AG10803 (cell line): ENCODE results near the gene ITPRID1.

ENCODE experiments used
- DNase-seq: peaks from one replicate; pipeline ENCODE4 v3.0.0; 2010; ENCODE audit warnings: low read depth
- H3K4me3 ChIP-seq: 2 replicates; pipeline ENCODE4 v1.5.1; 2011; ENCODE audit warnings: mild to moderate bottlenecking, low read length, control low read depth
- TF ChIP-seq, protein P1 (sequence below): conservative IDR thresholded peaks from 2 replicates; pipeline ENCODE4 v1.5.1; 2011; ENCODE audit warnings: mild to moderate bottlenecking, low read length, control low read depth, inconsistent platforms

Gene ITPRID1

DNA sequence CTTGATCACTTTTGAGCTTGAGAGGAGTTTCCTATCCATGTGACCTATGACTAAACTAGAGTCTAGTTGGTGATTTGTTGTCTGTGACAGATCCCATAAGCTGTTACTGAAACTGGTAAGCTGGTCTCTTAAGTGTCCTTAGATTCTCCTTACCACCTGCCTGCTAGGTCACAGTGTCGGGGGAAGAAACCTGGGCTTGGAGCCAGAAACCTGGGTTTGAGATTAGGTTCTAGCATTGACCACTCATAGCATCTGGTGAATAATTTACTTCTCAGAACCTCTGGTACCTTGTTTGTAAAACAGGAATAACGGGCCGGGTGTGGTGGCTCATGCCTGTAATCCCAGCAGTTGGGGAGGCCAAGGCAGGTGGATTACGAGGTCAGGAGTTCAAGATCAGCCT, 21.8 kb upstream of the ITPRID1 start:
- no peak overlapping the region for H3K4me3 ChIP-seq
- no peak for DNase-seq
- TF ChIP-seq, protein P1, sequence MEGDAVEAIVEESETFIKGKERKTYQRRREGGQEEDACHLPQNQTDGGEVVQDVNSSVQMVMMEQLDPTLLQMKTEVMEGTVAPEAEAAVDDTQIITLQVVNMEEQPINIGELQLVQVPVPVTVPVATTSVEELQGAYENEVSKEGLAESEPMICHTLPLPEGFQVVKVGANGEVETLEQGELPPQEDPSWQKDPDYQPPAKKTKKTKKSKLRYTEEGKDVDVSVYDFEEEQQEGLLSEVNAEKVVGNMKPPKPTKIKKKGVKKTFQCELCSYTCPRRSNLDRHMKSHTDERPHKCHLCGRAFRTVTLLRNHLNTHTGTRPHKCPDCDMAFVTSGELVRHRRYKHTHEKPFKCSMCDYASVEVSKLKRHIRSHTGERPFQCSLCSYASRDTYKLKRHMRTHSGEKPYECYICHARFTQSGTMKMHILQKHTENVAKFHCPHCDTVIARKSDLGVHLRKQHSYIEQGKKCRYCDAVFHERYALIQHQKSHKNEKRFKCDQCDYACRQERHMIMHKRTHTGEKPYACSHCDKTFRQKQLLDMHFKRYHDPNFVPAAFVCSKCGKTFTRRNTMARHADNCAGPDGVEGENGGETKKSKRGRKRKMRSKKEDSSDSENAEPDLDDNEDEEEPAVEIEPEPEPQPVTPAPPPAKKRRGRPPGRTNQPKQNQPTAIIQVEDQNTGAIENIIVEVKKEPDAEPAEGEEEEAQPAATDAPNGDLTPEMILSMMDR = no peak

DNA sequence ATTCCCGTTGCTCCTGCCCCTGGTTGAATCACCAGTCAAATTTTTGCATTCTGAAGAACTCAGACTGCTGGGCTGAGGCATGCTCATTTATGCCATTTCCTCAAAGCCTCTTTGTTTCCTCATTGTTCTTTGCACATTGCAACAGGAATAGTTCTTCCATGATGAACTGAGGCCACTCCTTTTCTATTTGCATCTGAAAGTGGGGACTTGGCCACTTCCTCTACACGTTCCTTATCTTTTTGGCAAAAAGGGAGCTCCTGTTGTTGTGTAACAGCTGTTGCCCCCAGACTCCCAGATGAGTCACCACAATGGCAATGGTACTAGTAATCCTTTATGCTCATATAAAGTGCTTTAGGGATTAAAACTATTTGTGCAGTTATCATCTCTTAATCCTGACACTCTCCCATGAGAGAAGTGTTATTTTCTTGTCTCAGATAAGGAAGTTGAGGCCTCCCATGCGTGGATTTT, 20.1 kb upstream of the ITPRID1 start:
- TF ChIP-seq, protein P1 = no peak
- no peak overlapping the region for H3K4me3 ChIP-seq
- no peak for DNase-seq

DNA sequence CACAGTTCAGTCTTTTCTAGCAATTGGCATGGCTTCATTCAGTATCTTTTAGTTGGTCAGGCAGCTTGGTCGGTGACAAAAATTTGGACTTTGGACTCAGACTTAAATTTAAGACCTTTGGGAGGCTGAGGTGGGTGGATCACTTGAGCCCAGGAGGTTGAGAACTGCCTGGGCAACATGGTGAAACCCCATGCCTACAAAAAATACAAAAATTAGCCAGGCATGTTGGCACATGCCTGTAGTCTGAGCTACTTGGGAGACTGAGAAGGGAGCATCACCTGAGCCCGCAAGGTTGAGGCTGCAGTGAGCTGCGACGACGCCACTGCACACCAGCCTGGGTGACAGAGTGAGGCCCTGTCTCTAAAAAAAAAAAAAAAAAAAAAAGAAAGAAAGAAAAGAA, 19.5 kb upstream of the ITPRID1 start:
- H3K4me3 ChIP-seq = no peak overlapping the region
- DNase-seq = no peak
- TF ChIP-seq, protein P1 = no peak

DNA sequence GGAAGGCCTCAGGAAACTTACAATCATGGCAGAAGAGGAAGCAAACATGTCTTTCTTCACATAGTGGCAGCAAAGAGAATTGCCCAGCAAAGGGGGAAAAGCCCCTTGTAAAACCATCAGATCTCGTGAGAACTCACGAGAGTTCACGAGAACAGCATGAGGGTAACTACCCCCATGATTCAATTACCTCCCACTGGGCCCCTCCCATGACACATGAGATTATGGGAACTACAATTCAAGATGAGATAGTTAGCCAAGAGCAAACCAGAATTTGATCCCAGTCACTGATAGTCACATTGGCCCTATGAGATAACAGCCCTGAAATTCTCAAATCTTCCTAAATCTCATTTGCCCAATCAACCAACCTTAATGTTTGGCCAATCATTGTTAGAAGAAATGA, 18.2 kb upstream of the ITPRID1 start:
- TF ChIP-seq, protein P1 = no peak
- H3K4me3 ChIP-seq = no peak overlapping the region
- DNase-seq = no peak

DNA sequence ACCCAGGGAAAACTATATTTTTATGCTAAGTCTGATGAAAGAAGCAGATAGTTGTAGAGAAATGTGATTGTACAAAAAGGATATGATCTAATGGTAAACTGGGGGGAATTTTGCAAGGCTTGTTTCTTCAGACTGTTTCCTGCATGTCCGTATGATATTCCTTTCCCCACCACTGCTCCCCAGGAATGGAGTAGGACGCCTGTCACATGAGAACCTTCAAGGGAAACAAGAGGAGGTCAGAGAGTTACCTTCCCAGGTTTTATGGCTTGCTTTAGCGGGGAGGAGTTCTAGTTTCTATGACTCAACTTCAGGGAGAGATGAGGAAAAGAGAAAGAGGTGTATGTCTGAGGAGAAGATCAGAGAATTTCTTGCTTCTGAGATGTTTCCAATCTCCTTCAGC, 16.4 kb upstream of the ITPRID1 start:
- DNase-seq = no peak
- no peak overlapping the region for H3K4me3 ChIP-seq
- TF ChIP-seq, protein P1 = no peak

DNA sequence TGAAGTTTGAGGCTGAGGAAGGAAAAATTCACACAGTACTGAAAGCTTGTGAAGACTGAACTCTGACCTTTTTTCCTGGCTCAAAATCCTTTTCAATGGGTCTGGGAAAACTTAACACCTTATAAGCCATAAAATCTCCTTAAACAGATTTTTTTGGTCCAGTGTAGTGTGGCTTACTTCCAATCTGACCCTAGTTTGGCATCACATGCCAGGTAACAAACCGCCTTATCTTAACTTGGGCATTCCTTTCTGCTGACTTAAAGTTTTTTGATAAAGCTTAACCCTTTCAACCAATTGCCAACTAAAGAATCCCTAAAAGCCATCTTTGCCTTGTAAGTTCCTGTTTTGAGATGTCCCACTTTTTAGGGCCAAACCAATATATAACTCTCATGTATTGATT, 13.2 kb upstream of the ITPRID1 start:
- TF ChIP-seq, protein P1 = no peak
- no peak for DNase-seq

DNA sequence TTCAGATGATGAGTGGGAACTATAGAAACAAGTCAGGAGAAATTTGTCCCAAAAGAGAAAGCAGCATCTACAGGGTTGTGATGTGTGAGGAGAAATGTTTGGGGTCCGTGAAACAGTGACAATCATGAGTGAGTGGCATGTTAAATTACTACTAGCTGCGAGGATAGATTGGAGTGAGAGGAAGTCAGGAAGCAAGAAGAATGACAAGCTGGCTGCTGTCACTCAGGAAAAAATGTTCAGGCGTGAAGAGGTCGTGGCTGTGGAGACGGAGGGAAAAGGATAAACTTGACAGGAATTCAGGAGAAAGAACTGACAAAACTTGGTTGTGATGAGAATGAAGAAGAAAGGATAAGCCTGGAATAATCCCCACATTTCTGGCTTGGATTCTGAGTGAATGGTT, 5.1 kb upstream of the ITPRID1 start:
- TF ChIP-seq, protein P1 = no peak
- DNase-seq = no peak
- H3K4me3 ChIP-seq = no peak overlapping the region

More for the DNA sequence above, 13.2 kb upstream of the ITPRID1 start:
- no peak overlapping the region for H3K4me3 ChIP-seq
